ENCODE data around the gene TOP2B. TPM values are rescaled to one million over a fixed set of nuclear protein-coding genes. Genes with fewer than 3 reads are reported as not detected.

Gene TOP2B
- total RNA-seq, 1 donor from 2014 or later: 68.4 TPM

DNA sequence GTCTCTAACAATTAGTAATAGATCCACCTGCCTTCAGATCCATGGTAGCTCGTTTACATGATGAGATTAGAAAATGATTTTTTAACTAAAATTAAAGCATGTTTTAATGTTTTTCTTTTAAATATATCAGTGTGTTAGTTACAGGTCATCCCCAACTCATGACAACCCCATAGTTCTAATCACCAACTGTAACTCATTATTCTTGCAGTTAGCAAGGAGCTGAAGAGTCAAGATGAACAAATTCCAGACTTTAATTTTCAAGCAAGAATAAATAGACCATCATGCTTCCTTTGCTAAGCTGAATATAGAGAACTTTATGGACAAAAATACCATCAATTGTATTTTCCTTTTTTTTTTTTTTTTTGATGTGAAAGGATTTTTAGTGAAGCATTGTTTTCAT is 101.1 kb downstream of the TOP2B start:
- no peak for DNase-seq (ENCODE audit: low read depth in 2 of 2)

DNA sequence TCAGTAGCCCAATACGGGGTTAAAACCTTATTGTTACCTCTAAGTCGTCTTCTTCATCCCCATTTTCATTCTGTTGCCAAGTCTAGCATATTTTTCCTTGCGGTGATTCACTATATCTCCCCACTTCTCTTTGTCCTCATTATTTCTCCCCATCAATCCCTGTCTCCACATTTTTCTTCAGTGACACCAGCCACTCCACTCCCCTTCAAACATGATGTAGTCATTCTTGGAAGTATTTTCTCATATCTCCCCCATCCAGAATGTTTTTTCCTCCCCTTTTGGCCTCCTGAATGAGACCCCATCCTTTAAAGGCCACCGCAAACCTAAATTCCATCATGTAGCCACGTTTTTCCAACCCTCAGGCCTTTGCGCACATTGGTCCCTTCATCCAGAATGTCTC is 105.9 kb downstream of the TOP2B start:
- DNase-seq (ENCODE audit: low read depth in 2 of 2): no peak

DNA sequence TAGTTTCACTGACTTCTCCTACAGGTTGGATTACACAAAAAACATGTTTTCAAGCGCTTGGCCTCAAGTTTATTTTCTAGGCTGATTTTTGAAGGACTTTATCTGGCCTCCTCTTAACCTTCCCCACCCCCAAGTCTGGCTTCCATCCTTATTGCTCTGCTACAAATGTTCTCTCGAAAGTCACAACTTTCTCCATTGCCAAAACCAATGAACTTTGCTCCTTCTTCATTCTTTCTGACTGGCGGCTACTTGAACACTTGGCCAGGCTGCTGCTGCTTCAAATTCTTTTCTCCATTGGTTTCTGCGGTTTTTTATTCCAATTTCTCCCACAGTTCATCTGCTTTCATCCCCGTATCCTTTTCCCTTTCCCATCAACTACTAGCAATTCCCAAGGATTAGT is 106.6 kb downstream of the TOP2B start:
- no peak for DNase-seq (ENCODE audit: low read depth in 2 of 2)

DNA sequence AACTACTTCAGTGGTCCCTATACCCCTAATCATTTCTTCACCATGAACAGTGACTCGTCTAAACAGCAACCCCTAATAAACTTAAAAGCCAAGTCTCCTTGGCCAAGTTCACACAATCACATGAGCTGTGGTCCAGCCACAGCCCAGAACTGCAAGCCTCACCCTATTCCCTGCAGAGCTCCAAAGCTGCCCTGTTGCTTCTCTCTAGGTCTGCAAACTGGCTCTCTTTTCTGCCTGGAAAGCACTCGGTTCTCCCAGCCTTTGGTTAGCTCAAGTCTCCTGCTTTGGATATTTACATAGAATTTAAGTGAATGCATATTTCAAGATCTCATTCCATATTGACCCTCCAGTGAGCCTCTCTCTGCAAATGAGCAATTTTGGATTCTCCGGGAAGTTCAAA is 107.0 kb downstream of the TOP2B start:
- DNase-seq (ENCODE audit: low read depth in 2 of 2): no peak

DNA sequence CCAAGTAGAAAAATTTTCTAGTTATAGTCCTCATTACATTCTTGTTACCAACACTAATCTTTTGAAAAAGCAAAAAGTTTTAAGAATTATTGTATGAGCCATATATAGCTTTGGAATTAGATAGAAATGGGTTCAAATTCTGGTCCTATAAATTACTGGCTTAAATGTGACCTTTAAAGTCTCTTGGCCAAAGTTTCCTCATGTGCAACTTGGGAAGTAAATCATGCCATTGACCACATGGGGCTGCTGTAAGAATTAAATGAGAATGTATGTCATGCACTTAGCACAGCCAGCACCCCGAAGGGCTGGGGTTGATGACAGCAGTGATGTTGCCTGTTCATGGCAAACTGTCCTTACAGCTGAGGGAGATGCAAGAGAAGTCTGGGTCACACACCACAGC is 108.3 kb downstream of the TOP2B start:
- no peak for DNase-seq (ENCODE audit: low read depth in 2 of 2)

GRCh38 chr3:25555695-25556437 is 108.8 kb downstream of the TOP2B start:
- no peak for DNase-seq (ENCODE audit: low read depth in 2 of 2)

- DNase-seq (ENCODE audit: low read depth in 2 of 2): no peak
Measured at GRCh38 chr3:25554376-25554775, 110.3 kb downstream of the TOP2B start.

GRCh38 chr3:25552251-25552650 is 112.5 kb downstream of the TOP2B start:
- DNase-seq (ENCODE audit: low read depth in 2 of 2): no peak

GRCh38 chr3:25548836-25549235 is 115.9 kb downstream of the TOP2B start:
- no peak for DNase-seq (ENCODE audit: low read depth in 2 of 2)

DNA sequence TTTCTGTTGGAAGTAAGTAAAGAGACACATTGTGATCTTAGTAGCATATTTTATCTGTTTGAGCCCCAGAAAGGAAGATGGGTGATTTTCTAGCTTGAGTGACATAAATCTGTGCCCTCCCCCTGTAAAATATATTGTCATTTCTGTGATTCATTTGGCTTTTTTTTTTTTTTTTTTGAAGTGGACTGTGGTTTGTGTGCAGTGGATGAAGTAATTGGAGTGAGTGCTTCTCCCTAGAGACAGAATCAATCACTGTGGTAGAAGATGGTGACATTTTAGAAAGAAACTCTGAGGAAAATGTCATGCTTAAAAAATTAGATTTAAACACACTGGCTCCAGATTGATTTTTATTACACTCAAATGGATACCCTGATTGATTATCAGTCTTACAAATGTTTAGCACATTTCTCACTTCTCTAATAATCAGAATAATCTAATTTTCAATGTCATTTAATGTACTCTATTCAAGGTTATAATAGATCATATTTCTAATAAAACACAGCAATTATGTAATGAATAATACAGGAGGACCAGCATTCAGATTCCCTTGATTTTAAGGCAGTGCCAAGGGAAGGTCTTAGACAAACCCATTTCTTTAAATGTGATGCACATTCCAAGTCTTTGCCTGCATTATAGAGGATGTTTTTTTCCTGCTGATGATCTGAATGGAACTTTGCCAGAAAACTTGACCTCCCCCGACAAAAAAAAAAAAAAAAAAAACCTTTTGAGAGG is 116.6 kb downstream of the TOP2B start:
- DNase-seq (ENCODE audit: low read depth in 2 of 2): no peak

Other genes starting within 250 kb of the TOP2B start
- 0.26 and 3.8 TPM in 2 replicates for gene RARB, start 236.6 kb downstream of the TOP2B start, total RNA-seq
- 22.3 and 26.6 TPM in 2 replicates for gene NGLY1, start 118.5 kb upstream of the TOP2B start, total RNA-seq
- 8.9 and 10.0 TPM in 2 replicates for gene OXSM, start 125.2 kb upstream of the TOP2B start, total RNA-seq